Stimulated activated CD8-positive, alpha-beta memory T cell treated with anti-CD3 and anti-CD28 coated beads, Interleukin-12 subunit alpha, Interleukin-12 subunit beta, amount 100 ng/mL, for 24 hours (primary cell): ENCODE results near the gene PDK4.
"Not testable (repeated sequence)": the region's sequence is repeated elsewhere in the genome, so short reads cannot be mapped to it uniquely, and the experiment has no call there.

Source experiments
- DNase-seq: peaks from one replicate; pipeline ENCODE4 v3.0.0-alpha.2; 2020; ENCODE audit errors: extremely low read depth

The PDK4 gene

DNA sequence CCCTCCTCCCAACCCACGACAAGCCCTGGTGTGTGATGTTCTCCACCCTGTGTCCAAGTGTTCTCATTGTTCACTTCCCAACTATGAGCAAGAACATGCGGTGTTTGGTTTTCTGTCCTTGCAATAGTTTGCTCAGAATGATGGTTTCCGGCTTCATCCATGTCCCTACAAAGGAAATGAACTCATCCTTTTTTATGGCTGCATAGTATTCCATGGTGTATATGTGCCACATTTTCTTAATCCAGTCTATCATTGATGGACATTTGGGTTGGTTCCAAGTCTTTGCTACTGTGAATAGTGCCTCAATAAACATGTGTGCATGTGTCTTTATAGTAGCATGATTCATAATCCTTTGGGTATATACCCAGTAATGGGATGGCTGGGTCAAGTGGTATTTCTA, 8.5 kb upstream of the PDK4 start:
- DNase-seq, result not testable (repeated sequence)

DNA sequence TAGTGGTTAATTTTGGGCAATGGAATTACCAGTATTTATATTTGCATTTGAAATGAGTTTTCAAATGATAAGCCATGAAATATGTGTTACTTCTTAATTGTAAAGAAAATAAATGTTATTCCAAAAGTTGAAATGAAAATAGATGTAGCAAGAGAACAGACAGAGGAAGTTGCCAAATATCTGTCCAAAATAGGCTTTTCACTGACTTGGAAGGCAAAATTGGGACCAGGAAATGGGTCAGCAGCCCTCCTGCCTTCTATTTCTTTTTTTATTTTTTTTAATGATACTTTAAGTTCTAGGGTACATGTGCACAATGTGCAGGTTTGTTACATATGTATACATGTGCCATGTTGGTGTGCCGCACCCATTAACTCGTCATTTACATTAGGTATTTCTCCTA, 8.1 kb upstream of the PDK4 start:
- not testable (repeated sequence) for DNase-seq

DNA sequence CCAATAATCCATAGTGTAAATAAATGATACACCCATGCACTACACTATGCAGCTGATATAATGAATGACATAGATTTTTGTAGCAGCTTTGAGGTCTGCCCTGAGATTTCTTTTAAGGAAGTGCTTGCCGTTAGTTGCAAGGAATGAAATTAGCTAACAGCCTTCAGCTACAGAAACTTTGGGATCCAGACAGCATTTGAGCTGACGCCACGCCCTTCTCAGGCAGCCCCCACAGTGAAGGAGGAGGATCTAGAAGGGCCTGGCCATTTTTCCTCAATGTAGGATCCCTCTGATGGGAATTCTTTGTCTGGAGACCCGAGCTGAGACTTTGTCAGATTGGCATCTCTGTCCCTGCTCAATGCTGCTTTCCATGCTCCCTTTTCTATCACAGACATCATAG, 6.1 kb upstream of the PDK4 start:
- DNase-seq, result no peak

DNA sequence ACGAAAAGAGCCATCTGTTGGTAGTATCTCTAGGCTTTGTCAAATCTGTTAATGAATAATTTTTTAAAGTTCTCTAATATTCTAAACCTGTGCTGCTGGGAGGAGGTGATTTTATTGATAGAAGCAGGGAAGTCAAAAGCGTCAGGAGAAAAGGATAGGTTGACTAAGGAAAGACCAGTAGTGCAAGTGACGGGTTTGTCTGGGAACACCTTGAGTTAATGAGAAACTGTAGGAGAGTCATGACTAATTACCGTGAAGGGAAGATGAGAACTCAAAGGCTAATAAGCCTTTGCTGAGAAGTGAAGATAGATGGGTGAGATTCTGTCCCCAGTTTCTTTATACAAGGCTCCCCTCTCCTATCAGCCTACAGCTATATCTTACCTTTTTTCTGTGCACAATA, 5.0 kb upstream of the PDK4 start:
- DNase-seq, result no peak

DNA sequence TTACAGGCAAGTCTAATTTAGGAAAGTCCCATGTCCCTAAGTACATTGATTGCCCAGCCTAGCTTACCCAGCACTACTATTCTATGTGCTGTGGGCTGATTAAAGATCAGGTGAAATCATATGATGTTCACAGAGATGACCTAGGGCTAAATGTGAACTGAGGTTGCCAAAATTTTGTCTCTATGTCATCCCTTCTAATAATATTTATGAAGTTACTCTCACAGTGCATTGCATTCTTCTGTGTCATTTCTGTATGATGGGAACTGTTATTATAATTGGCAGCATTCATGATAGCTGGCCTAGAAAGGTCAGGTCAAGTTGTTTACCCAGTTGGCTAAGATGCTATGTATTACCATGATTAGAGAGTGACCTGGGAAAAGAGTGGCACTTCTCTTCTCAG, 2.8 kb upstream of the PDK4 start:
- no peak for DNase-seq

DNA sequence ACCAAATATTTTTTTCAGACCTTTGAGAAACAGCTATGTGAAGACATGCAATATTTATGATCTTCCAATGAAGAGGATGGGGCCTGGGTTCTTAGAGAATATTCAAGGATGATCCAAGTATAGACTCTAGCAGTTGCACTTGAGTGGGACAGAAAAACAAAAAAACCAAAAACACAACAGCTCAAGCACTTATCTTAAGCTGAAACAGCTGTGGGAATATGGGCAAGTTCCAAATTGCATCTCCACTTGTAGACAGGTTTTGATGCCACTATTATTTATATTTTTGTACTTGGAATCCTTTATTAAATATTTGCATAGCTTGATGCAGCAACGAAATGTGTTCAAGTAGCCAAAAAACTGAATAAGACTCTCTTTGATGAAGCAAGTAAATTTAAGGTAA, 2.2 kb upstream of the PDK4 start:
- DNase-seq, result no peak

DNA sequence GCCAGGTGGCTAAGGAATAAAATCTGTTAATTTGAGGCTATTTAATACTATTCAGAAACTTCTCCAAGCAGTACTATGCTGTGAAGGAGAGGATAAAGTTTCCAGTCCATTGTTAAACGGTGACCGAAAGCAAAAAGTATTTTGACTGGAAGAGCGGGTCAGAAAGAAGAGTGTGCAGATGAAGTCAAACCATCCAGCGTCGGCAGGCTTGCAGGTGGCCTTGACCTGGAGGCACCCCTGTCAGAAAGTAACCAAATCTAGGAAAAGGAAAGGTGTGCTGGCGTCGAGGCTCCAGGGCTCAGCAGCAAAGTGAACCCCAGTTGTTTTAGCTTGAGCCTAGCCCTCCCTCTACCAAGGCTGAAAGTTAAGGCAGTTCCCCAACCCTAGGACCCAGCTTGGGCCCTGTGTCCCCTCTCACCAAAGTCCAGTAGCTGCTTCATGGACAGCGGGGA, 544 bp downstream of the PDK4 start:
- DNase-seq, result no peak

DNA sequence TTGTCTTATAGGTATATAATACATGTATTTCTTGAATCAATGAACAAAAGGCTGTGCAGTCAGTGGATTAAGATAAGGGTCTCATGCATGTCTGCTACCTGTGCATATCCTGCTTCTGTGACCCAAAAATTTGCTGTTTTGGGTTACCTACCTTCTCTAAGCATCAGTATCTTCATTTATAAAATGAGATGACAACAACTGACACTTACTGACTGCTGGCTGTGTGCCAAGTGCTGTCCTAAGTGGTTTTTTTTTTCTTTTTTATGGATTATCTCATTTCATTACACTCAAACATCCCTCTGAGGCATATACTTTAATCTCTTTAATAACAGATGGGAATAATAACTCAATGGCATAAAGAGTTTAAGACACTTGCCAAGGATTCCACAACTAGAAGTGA, 2.1 kb downstream of the PDK4 start:
- no peak for DNase-seq

DNA sequence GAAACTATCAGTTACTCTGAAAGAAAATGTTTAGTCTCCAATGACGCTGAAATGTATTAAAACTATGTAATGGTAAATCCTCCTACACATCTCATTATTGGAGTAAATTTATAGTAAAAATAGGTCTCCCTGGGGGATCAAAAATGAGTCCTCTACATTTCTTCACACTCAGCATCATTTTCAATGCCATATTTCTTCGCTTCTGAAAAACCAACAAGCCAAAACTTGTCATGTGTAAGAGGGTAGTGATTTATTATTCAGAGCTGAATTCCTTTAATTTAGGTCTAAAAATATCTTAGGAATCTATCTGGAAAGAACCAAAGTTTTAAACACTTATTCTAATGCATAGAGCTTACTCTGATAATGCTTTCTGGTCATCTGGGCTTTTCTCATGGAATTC, 3.0 kb downstream of the PDK4 start:
- no peak for DNase-seq

DNA sequence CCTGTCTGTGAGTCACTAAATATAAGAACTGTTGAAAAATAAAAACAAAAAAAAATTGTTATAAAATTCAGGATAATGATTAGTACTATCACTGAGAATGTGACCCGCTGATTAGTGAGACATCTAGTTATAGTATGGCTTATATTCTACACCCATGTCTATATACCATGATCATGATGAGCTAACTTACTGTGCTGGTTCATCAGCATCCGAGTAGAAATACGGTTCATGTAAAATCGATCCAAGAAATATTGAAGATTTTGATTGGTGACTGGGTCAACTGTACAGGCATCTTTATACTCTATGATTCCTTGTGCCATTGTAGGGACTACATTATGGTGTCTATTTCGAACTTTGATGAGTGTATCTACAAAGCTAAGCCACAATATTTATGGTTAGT, 3.7 kb downstream of the PDK4 start:
- no peak for DNase-seq

DNA sequence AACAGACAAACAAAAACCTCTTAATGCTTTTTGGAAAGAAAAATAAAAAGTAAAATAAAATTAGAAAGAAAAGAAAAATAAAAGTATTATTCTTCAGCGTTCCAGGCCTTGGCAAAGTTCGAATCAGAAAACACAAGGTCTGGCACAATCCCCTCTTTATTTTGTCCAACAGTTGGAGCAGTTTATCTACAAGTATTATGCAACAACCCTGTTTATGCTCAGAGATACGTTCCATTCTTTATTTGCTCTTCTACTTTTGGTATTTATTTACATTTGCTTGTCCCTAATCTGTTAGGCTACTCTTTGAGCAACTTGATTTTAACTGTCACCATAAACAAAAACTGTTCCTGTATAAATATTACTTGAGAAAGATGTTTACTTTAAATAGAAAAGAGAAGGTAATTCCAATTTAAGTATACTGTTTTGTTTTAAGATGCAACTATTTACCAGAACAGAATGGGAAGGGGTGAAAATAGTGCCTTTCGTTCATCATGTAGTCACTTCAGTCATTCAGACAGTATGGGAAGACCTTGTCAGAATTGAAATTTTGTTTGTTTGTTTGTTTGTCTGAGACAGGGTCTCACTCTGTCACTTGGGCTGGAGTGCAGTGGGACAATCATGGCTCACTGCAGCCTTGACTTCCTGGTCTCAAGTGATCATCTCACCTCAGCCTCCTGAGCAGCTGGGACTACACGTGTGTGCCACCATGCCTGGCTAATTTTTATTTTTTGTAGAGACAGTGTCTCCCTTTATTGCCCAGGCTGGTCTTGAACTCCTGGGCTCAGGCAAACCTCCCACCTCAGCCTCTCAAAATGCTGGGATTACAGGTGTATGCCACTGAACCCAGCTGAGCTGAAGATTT, 5.7 kb downstream of the PDK4 start:
- DNase-seq, result no peak

DNA sequence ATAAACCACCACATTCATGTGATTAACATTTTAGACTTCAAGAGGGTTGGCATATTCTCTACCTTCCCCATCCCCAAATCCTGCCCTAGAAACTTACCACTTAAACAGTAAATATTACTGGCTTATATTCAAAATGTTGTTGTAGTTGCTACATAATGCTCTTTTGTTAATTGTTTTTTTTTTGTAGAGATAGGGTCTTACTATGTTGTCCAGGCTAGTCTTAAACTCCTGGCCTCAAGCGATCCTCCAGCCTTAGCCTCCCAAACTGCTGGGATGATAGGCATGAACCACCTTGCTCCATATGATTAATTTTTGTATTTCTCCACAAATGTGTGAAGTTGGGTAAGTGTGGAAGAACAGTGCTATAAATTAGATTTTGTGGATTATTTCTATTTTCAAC, 6.5 kb downstream of the PDK4 start:
- no peak for DNase-seq

DNA sequence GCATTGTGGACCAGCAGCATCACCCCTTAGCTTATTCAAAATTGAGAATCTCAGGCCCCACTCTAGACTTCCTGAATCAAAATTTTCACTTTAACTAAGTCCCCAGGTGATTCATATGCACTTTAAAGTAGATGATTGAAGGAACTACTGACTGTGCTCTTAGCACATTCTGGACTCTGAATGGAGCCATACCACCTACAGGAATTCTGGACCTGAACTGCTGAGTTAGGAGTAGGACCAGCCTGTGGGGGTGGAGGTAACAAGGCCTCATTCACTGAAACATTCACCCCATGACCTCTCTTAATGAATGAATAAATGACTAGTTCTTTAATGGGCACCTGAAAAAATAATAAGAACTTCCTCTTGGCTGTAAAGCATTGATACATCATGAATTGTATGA, 7.3 kb downstream of the PDK4 start:
- no peak for DNase-seq

DNA sequence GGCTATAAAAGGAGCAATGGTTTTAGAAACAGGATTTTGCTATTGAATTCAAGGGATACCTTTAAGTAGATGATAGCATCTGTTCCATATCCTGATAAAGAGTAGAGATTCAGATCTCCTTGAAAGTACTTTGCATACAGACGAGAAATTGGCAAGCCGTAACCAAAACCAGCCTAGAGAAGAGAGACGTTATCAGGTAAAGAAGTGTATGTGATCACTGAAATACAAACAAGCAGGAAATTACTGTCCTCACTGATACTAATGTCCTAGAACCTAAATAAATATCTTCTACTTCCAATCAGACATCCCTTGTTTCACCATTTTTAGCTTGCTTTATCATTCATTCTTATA, 9.4 kb downstream of the PDK4 start:
- no peak for DNase-seq

DNA sequence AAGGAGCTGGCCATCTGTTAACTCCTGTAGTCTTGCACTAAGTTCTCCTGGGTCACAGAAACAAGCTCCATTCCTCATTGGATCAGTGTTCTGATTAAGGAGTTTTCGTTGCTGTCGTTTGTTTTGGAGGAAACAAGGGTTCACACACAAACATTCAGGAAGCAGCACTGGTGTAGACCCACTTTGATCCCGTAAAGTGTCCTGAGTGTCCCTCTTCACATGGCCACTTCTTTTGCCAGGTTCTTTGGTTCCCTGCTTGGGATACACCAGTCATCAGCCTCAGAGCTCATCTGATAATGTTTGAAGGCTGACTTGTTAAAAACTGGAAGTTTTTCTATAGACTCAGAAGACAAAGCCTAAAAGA, 10.9 kb downstream of the PDK4 start:
- DNase-seq, result no peak

DNA sequence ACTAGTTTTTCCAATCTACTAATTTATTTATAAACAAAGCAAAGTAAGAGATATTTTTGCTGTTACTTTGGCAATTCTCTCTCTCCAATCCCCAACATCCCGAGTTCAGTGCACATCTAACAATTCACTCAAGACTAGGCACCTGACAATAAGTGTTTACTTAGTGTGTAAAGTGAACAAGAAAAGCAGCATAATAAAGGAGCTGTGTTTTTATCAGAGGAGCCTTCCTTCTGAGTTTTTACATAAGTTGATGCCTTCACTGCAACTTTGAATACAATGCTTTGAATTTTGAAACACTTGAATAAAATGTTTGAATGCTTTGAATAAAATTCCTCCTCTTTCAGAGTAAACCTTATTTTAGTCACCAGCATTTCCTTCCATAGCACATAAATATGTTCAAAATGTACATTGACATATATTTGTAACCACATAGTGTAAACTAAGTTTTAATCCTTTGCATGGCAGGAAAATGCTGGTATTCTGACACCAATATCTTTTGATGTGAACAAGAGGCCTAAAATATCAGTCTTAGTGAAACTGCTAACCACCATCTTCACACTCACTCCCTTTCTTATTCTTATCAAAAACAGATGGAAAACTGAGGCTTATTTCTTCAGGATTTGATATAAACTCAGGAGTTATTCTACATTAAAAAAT, 11.4 kb downstream of the PDK4 start:
- no peak for DNase-seq

DNA sequence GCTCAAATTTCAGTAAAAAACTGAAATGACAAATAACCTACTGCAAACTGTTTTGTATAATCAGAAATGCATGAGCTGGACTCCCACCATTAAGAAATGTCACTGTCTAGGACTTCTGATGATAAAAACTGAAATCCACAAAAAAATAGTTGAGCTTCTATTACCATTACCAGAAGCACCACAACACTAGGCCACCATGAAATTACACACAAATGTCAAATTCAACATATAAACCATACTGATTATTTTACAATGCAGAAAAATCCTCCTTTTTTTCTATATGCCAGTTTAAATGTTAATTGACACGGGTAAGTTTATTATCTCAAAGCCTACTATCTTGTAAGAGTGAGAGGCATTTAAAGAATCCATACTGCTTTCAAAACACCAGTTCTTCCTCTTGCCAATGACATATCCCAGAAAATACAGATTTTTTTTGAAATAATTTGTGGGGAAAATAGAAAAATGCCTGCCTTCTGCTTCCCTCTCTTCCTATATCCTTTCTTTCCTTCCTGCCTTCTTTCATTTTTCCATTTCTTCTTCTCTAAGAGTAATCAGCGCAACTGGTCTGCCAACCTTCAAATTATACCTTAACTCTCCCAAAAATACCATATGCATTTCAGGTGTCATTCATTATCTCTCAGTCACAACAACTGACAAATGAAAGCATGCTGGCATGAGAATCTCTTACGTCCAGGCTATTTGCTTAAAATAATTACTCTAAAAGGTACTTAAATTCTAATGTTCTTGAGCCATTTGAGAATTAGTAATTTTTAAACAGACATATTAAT, 12.3 kb downstream of the PDK4 start:
- no peak for DNase-seq

DNA sequence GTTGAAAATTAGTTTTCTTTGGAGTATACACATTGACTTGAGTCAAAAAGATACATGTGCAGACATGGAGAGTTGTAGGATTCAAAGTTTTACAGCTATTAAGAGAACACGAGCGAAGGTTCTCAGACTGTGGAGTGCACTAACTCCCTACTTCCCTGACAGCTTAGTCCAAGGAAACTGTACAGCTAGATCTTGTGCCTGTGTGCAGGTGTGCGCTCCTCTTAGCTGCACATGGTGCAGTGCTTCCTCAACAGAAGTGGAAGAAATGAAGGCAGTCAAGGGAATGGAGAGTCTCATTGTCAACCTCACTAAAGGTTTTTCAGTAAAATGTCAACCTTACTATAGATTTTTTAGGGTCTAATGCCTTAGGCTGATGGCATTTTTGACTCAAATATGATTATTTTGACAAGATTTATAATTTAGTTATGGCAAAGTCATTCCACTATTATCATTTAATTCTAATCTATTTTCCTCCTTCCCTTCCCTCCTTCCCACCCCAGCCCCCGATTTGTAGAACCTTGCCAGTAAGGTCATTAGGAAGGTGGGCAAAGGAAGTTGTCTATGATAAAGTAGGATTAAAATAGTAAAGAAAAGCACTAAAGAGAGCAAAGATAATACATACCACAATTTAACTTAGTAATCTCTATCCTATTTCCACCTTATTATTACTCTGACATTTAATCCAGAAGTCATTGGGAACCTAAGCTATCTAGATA, 13.6 kb downstream of the PDK4 start:
- no peak for DNase-seq

DNA sequence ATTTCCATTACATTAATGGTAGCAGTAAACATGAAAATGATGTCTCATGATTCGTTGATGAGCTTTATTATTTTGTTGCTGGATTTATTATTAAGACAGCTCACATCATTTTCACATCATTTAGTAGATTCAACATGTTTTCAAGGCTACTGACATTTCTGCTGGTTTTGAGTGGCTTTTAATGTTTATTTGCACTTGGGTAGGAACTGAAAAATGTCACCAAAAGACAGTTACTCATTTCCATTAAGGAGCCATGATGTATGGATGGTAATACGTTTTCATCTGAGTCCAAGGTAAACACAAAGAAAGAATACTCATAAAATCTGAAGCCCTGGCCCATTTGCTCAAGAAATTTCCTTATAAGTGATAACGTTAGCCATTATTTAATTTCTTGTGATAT, 14.8 kb downstream of the PDK4 start:
- no peak for DNase-seq

DNA sequence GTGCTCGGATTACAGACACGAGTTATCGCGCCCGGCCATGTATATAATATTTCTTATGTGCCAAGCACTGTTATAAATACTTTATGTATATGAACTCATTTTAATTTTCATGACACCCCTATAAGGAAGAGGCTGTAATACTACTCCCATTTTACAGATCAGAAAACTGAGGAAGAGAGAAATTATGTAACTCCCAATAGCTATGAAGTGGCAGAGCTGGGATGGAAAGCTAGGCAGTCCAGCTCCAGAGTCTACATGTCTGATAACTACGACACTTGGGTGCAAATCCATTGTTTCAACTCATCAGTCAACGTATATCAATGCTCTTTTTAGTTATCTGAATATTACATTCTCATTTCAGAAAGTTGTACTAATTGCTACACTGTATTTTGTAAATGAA, 17.0 kb downstream of the PDK4 start:
- no peak for DNase-seq

DNA sequence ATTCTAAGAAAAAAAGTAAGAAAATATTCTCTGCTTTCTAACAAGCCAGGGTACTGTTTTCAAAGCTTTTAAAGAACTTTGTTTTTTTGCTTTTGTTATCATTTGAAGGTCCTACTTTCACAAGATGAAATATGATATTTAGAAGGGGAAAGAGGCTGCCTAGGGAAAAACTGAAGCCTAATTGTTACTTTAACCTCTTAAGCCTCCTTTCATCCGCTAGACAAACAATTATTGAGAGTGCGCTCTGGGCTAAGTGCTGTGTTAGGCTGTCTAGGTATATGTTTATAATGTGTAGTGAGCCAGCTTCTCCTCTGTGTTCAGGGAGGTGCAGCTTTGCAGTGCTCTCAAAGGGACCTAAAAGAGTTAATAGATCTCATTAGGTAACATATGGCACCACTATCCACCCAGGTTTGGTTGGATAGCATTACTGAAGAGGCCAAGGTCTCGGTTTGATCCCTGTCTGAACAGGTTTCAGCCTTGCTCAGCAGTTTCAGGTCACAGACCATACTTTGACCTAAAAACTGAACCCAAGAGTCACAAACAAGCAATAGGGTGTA, 17.9 kb downstream of the PDK4 start:
- DNase-seq, result no peak

DNA sequence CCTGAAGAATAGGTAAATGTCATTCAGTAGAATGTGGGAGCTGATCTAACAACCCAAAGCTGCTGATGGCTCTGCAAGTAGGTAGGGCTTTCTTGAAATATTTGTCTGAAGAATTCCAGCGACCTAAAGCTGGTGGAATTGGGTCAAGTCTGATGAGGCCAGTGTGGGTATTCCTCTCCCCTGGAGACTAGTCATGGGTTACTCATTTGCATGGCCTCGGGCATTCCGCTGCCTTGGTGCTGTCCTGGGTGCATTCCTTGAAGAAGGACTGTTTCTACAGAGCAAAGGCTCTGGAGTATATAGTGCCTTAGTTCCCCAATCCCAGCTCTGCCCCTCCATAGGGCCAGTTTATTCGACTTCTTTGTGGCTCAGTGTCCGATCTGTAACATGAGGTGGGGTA, 19.2 kb downstream of the PDK4 start:
- DNase-seq, result no peak
